Coronary artery (tissue), 2 donors: ENCODE results near the gene TPSAB1.

Source experiments
- DNase-seq: peaks from one replicate; pipeline ENCODE4 v3.0.0-alpha.2; 2017; ENCODE audit warnings: low spot score
- H3K27ac ChIP-seq, 2 donors: fragments of 200-600 bp; sonication (generic); one replicate each; pipeline ENCODE4 v1.5.1; 2016 to 2019
- H3K4me3 ChIP-seq: fragments of 200-600 bp; sonication (generic); 2 replicates; pipeline ENCODE4 v1.5.1; 2016; ENCODE audit warnings: mild to moderate bottlenecking, moderate library complexity
- CTCF ChIP-seq: fragments of 200-600 bp; sonication (generic); IDR thresholded peaks from one replicate; pipeline ENCODE4 v1.5.1; 2019; ENCODE audit warnings: antibody characterized with exemption

Gene TPSAB1

GRCh38 chr16:1258225-1258600, 17.7 kb downstream of the TPSAB1 start:
- no peak overlapping the region for H3K27ac ChIP-seq
- TF ChIP-seq CTCF: no peak
- DNase-seq: no peak
- no peak overlapping the region for H3K4me3 ChIP-seq

- no peak for DNase-seq
- TF ChIP-seq CTCF: no peak
- Histone ChIP-seq H3K4me3 (no peak overlapping the region), H3K27ac (no peak overlapping the region)
These were observed 18.6 kb downstream of the TPSAB1 start for GRCh38 chr16:1258906-1259759.

GRCh38 chr16:1259760-1260068, 19.2 kb downstream of the TPSAB1 start:
- DNase-seq: no peak
- TF ChIP-seq CTCF: no peak
- no peak overlapping the region for H3K4me3 ChIP-seq
- H3K27ac ChIP-seq: no peak overlapping the region

GRCh38 chr16:1260101-1260680, 19.7 kb downstream of the TPSAB1 start:
- no peak for DNase-seq
- no peak overlapping the region for H3K27ac ChIP-seq
- TF ChIP-seq CTCF: no peak
- H3K4me3 ChIP-seq: no peak overlapping the region

- Histone ChIP-seq H3K27ac (no peak overlapping the region), H3K4me3 (no peak overlapping the region)
- DNase-seq: no peak
- no peak for TF ChIP-seq CTCF
These were observed 20.8 kb downstream of the TPSAB1 start for GRCh38 chr16:1261131-1261892.

GRCh38 chr16:1262210-1262845, 21.8 kb downstream of the TPSAB1 start:
- Histone ChIP-seq H3K4me3 (no peak overlapping the region), H3K27ac (no peak overlapping the region)
- TF ChIP-seq CTCF: no peak
- no peak for DNase-seq
